HEK293 (cell line): ENCODE results near the gene CGB2.
A peak's percentile ranks its signal among the peaks of the same experiment; 100 is the strongest.
"Not testable (repeated sequence)": the region's sequence is repeated elsewhere in the genome, so short reads cannot be mapped to it uniquely, and the experiment has no call there.

ENCODE experiments used
- CTCF ChIA-PET: fragments of 350-600 bp; formaldehyde crosslinking; extraction: SDS; loops from one replicate; lab custom pipeline; 2021; ENCODE audit warnings: antibody characterized with exemption; lab: Yijun Ruan, JAX
- POLR2A ChIA-PET: fragments of 300-600 bp; formaldehyde crosslinking; extraction: SDS; loops from one replicate; lab custom pipeline; 2020; ENCODE audit warnings: antibody characterized with exemption, inconsistent platforms; lab: Yijun Ruan, JAX
- H3K27ac ChIP-seq: fragments of 200-500 bp; sonication (Bioruptor generic); 2 replicates; pipeline ENCODE4 v1.5.1; 2014; ENCODE audit warnings: low read depth, low read length, control low read depth, inconsistent platforms; ENCODE audit errors: extremely low read depth
- H3K36me3 ChIP-seq, 2 experiments: fragments of 200-500 bp in 1 of 2; sonication (Bioruptor generic) in 1 of 2; 1 replicate in 1 of 2; 2 replicates in 1 of 2; pipeline ENCODE4 v1.5.1; 2014 to 2017; ENCODE audit warnings: inconsistent platforms in 2 of 2, low read length in 2 of 2; ENCODE audit not compliant: control insufficient read depth in 2 of 2, insufficient read depth in 1 of 2
- H3K4me1 ChIP-seq: fragments of 200-500 bp; sonication (Bioruptor generic); 2 replicates; pipeline ENCODE4 v1.5.1; 2014; ENCODE audit warnings: mild to moderate bottlenecking, low read length, inconsistent platforms; ENCODE audit not compliant: control insufficient read depth, insufficient read depth
- H3K4me3 ChIP-seq: 2 replicates; pipeline ENCODE4 v1.5.1; 2011; ENCODE audit warnings: low read depth, mild to moderate bottlenecking, control low read depth, low read length, moderate library complexity
- H3K9me3 ChIP-seq: fragments of 200-500 bp; sonication (Bioruptor generic); 2 replicates; pipeline ENCODE4 v1.5.1; 2014; ENCODE audit warnings: low read depth, low read length, inconsistent platforms; ENCODE audit not compliant: control insufficient read depth, insufficient read depth
- CTCF ChIP-seq: fragments of 450-650 bp; formaldehyde crosslinking; IDR thresholded peaks from 2 replicates; pipeline ENCODE4 v1.5.1; 2016; ENCODE audit warnings: missing biosample characterization, missing genetic modification characterization
- GLIS1 ChIP-seq: fragments of 450-650 bp; formaldehyde crosslinking; IDR thresholded peaks from 2 replicates; pipeline ENCODE4 v1.5.1; 2016; ENCODE audit warnings: missing biosample characterization, missing genetic modification characterization
- GLIS2 ChIP-seq: fragments of 450-650 bp; formaldehyde crosslinking; IDR thresholded peaks from 2 replicates; pipeline ENCODE4 v1.5.1; 2016; ENCODE audit warnings: missing biosample characterization, missing genetic modification characterization
- KLF1 ChIP-seq: fragments of 450-650 bp; formaldehyde crosslinking; IDR thresholded peaks from 2 replicates; pipeline ENCODE4 v1.5.1; 2016; ENCODE audit warnings: missing biosample characterization, missing genetic modification characterization
- KLF16 ChIP-seq: fragments of 450-650 bp; formaldehyde crosslinking; IDR thresholded peaks from 2 replicates; pipeline ENCODE4 v1.5.1; 2017; ENCODE audit warnings: missing biosample characterization, missing genetic modification characterization
- KLF8 ChIP-seq: fragments of 450-650 bp; formaldehyde crosslinking; IDR thresholded peaks from 2 replicates; pipeline ENCODE4 v1.5.1; 2016; ENCODE audit warnings: missing biosample characterization, missing genetic modification characterization
- MZF1 ChIP-seq: fragments of 450-650 bp; formaldehyde crosslinking; IDR thresholded peaks from 2 replicates; pipeline ENCODE4 v1.5.1; 2017; ENCODE audit warnings: missing biosample characterization, missing genetic modification characterization, borderline replicate concordance
- OVOL3 ChIP-seq: fragments of 450-650 bp; formaldehyde crosslinking; IDR thresholded peaks from 2 replicates; pipeline ENCODE4 v1.5.1; 2016; ENCODE audit warnings: missing biosample characterization, missing genetic modification characterization
- PATZ1 ChIP-seq: fragments of 450-650 bp; formaldehyde crosslinking; IDR thresholded peaks from 2 replicates; pipeline ENCODE4 v1.5.1; 2016; ENCODE audit warnings: missing biosample characterization, missing genetic modification characterization
- SP2 ChIP-seq: fragments of 450-650 bp; formaldehyde crosslinking; IDR thresholded peaks from 2 replicates; pipeline ENCODE4 v1.5.1; 2016; ENCODE audit warnings: missing biosample characterization, missing genetic modification characterization
- SP3 ChIP-seq: fragments of 450-650 bp; formaldehyde crosslinking; IDR thresholded peaks from 2 replicates; pipeline ENCODE4 v1.5.1; 2016; ENCODE audit warnings: missing biosample characterization, missing genetic modification characterization
- ZBTB26 ChIP-seq: fragments of 450-650 bp; formaldehyde crosslinking; optimal IDR thresholded peaks from 2 replicates; pipeline ENCODE3; 2016; ENCODE audit warnings: missing biosample characterization, mild to moderate bottlenecking, missing genetic modification characterization
- ZIC2 ChIP-seq: fragments of 450-650 bp; formaldehyde crosslinking; IDR thresholded peaks from 2 replicates; pipeline ENCODE4 v1.5.1; 2016; ENCODE audit warnings: missing biosample characterization, missing genetic modification characterization
- ZNF140 ChIP-seq: fragments of 450-650 bp; formaldehyde crosslinking; IDR thresholded peaks from 2 replicates; pipeline ENCODE4 v1.5.1; 2016; ENCODE audit warnings: missing biosample characterization, missing genetic modification characterization
- ZNF266 ChIP-seq: fragments of 450-650 bp; formaldehyde crosslinking; IDR thresholded peaks from 2 replicates; pipeline ENCODE4 v1.5.1; 2016; ENCODE audit warnings: missing biosample characterization, missing genetic modification characterization, low read depth
- ZNF335 ChIP-seq: fragments of 450-650 bp; formaldehyde crosslinking; conservative IDR thresholded peaks from 2 replicates; pipeline ENCODE4 v1.5.1; 2016; ENCODE audit warnings: missing biosample characterization, missing genetic modification characterization
- ZNF654 ChIP-seq: fragments of 450-650 bp; formaldehyde crosslinking; IDR thresholded peaks from 2 replicates; pipeline ENCODE4 v1.5.1; 2016; ENCODE audit warnings: low read depth, missing biosample characterization, missing genetic modification characterization
- ZNF776 ChIP-seq: fragments of 450-650 bp; formaldehyde crosslinking; IDR thresholded peaks from 2 replicates; pipeline ENCODE4 v1.5.0; 2017; ENCODE audit warnings: missing biosample characterization, missing genetic modification characterization, borderline replicate concordance
- ZNF792 ChIP-seq: fragments of 450-650 bp; formaldehyde crosslinking; IDR thresholded peaks from 2 replicates; pipeline ENCODE4 v1.5.1; 2016; ENCODE audit warnings: missing biosample characterization, missing genetic modification characterization

CGB2 gene

GRCh38 chr19:49017666-49018351, 13.9 kb upstream of the CGB2 start (continued):
- TF ChIP-seq KLF16 (tag by site-specific recombination) (0 out of 2 replicates have a peak, but pooled peaks have one; percentile 37), ZBTB26 (peak; percentile 43), ZNF140 (tag by site-specific recombination) (0 out of 2 replicates have a peak, but pooled peaks have one; percentile 12), ZNF654 (tag by site-specific recombination) (no peak), KLF1 (tag by site-specific recombination) (peak; percentile 93), ZNF792 (tag by site-specific recombination) (no peak), SP2 (peak; percentile 78), OVOL3 (tag by site-specific recombination) (no peak), GLIS2 (peak; percentile 80)

- not testable (repeated sequence) for H3K9me3 ChIP-seq, H3K4me3 ChIP-seq, H3K27ac ChIP-seq, H3K4me1 ChIP-seq
- ChIA-PET POLR2A (interaction anchor here (1.2 to 3.4 kb wide), 5 partner anchors 19 to 39 kb away, joined by 3 to 20 read pairs (median 5); partner anchors contain the start of genes GYS1 and RUVBL2), CTCF (interaction anchor here (0.7 to 3.1 kb wide), 17 partner anchors 10 to 230 kb away, joined by 3 to 26 read pairs (median 4); partner anchors contain the start of genes CGB2, GYS1 and RUVBL2)
- H3K36me3 ChIP-seq, result peaks cover 4 to 27% of the 10 kb centered on the region in 2 experiments; a peak in 2 of 3 replicates
Measured at GRCh38 chr19:49018388-49019241, 13.1 kb upstream of the CGB2 start.

GRCh38 chr19:49019242-49019932, 12.3 kb upstream of the CGB2 start:
- no peak overlapping the region for H3K4me3 ChIP-seq
- POLR2A ChIA-PET, result interaction anchor here (1.0 to 3.4 kb wide), 5 partner anchors 20 to 48 kb away, joined by 3 to 20 read pairs (median 5); partner anchors contain the start of genes GYS1 and RUVBL2
- peaks cover 8% of the 10 kb centered on the region for H3K4me1 ChIP-seq
- CTCF ChIA-PET, result interaction anchor here (0.6 to 3.1 kb wide), 13 partner anchors 11 to 111 kb away, joined by 3 to 26 read pairs (median 5); partner anchors contain the start of genes GYS1 and RUVBL2
- peak; percentile 44; the same call in 1 of the 2 replicates for TF ChIP-seq SP2
- TF ChIP-seq ZIC2, result peak; percentile 34; the same call in 1 of the 2 replicates
- no peak for TF ChIP-seq ZNF776 (tag by site-specific recombination)
- TF ChIP-seq KLF1 (tag by site-specific recombination), result peak; percentile 28; the same call in 1 of the 2 replicates
- TF ChIP-seq ZNF266 (tag by site-specific recombination), result no peak
- TF ChIP-seq KLF8 (tag by site-specific recombination), result peak; percentile 19; the same call in 1 of the 2 replicates
- TF ChIP-seq PATZ1 (tag by site-specific recombination), result 0 out of 2 replicates have a peak, but pooled peaks have one; percentile 15
- TF ChIP-seq MZF1 (tag by site-specific recombination), result no peak
- peak; percentile 36; the same call in 1 of the 2 replicates for TF ChIP-seq GLIS1 (tag by site-specific recombination)
- TF ChIP-seq CTCF (tag by site-specific recombination), result peak; percentile 33; the same call in 1 of the 2 replicates
- peak; percentile 39; the same call in 1 of the 2 replicates for TF ChIP-seq ZNF335 (tag by site-specific recombination)
- TF ChIP-seq SP3 (tag by site-specific recombination), result peak; percentile 39; the same call in 1 of the 2 replicates
- peaks cover 3 to 21% of the 10 kb centered on the region in 2 experiments; a peak in 2 of 3 replicates for H3K36me3 ChIP-seq
- H3K9me3 ChIP-seq, result no peaks in the 10 kb centered on the region
- H3K27ac ChIP-seq, result no peak overlapping the region
